GM12874 (cell line): ENCODE results near the gene CAMK1.

ENCODE experiments used
- CTCF ChIP-seq: IDR thresholded peaks from 2 replicates; pipeline ENCODE4 v1.5.1; 2011; ENCODE audit warnings: low read depth, mild to moderate bottlenecking, control low read depth, low read length, moderate library complexity; ENCODE audit not compliant: insufficient read depth

Gene CAMK1

GRCh38 chr3:9803494-9803893 lies 33.7 kb upstream of the CAMK1 start:
- no peak for TF ChIP-seq CTCF

- TF ChIP-seq CTCF, result 0 out of 2 replicates have a peak, but pooled peaks have one; percentile 15
These were observed 30.8 kb upstream of the CAMK1 start for GRCh38 chr3:9800529-9800928.

GRCh38 chr3:9797196-9797945 lies 27.6 kb upstream of the CAMK1 start:
- no peak for TF ChIP-seq CTCF

- no peak for TF ChIP-seq CTCF
These were observed 25.5 kb upstream of the CAMK1 start for GRCh38 chr3:9795207-9795606.

GRCh38 chr3:9794400-9794799 lies 24.7 kb upstream of the CAMK1 start:
- TF ChIP-seq CTCF, result no peak

- no peak for TF ChIP-seq CTCF
These were observed 23.5 kb upstream of the CAMK1 start for GRCh38 chr3:9793161-9793781.

- no peak for TF ChIP-seq CTCF
These were observed 22.8 kb upstream of the CAMK1 start, which contains the start of the genes ARPC4 and TADA3 for GRCh38 chr3:9792405-9793160. Gene ARPC4, plus strand, starts transcription at chr3:9793082. Its CDS starts 40 bp downstream, at chr3:9793122. Gene TADA3, minus strand, starts transcription at chr3:9792473. Its CDS starts 1,007 bp downstream, at chr3:9791466.
